Liver (tissue), 9 donors: ENCODE results near the gene HK2. TPM values are rescaled to one million over a fixed set of nuclear protein-coding genes. Genes with fewer than 3 reads are reported as not detected.
"Not testable (repeated sequence)": the region's sequence is repeated elsewhere in the genome, so short reads cannot be mapped to it uniquely, and the experiment has no call there.

Experiments used
- DNase-seq: peaks from one replicate; pipeline ENCODE4 v3.0.0-alpha.2; 2017; ENCODE audit warnings: low spot score
- H3K27ac ChIP-seq, 2 donors: one replicate each; pipeline ENCODE4 v1.7.0; 2013; ENCODE audit warnings: inconsistent platforms in 2 of 2, low read length in 2 of 2, control low read depth in 1 of 2, low read depth in 1 of 2, mild to moderate bottlenecking in 1 of 2
- H3K27me3 ChIP-seq, 4 donors: one replicate each; pipeline versions ENCODE4 v1.6.1 to v1.7.0; 2013; ENCODE audit warnings: low read length in 3 of 4, inconsistent platforms in 1 of 4, mild to moderate bottlenecking in 1 of 4, moderate library complexity in 1 of 4; ENCODE audit not compliant: control insufficient read depth in 4 of 4, insufficient read depth in 4 of 4
- H3K36me3 ChIP-seq, 4 donors: one replicate each; pipeline versions ENCODE4 v1.6.1 to v1.7.0; 2013; ENCODE audit warnings: low read length in 3 of 4, mild to moderate bottlenecking in 3 of 4, low read depth in 1 of 4, moderate library complexity in 1 of 4; ENCODE audit not compliant: control insufficient read depth in 4 of 4, insufficient read depth in 3 of 4
- H3K4me1 ChIP-seq, 4 donors: one replicate each; pipeline versions ENCODE4 v1.6.1 to v1.7.0; 2013; ENCODE audit warnings: low read length in 3 of 4, mild to moderate bottlenecking in 3 of 4, moderate library complexity in 1 of 4; ENCODE audit not compliant: control insufficient read depth in 4 of 4, insufficient read depth in 4 of 4
- H3K4me3 ChIP-seq, 3 donors: one replicate each; pipeline versions ENCODE4 v1.6.1 to v1.7.0; 2013; ENCODE audit warnings: low read length in 3 of 3, control low read depth in 1 of 3, low read depth in 1 of 3, mild to moderate bottlenecking in 1 of 3
- H3K9ac ChIP-seq, 2 donors: one replicate each; pipeline ENCODE4 v1.7.0; 2013; ENCODE audit warnings: low read length in 2 of 2, mild to moderate bottlenecking in 2 of 2, moderate library complexity in 2 of 2, control low read depth in 1 of 2, low read depth in 1 of 2
- H3K9me3 ChIP-seq, 4 donors: one replicate each; pipeline versions ENCODE4 v1.6.1 to v1.7.0; 2013; ENCODE audit warnings: low read length in 3 of 4; ENCODE audit not compliant: control insufficient read depth in 4 of 4
- EGR1 ChIP-seq, 2 donors: IDR thresholded peaks; 2 replicates each; pipeline ENCODE4 v1.6.1; 2016 to 2018; ENCODE audit warnings: antibody characterized with exemption in 2 of 2, low read depth in 2 of 2
- FOXA1 ChIP-seq: IDR thresholded peaks from 2 replicates; pipeline ENCODE4 v1.6.1; 2016; ENCODE audit warnings: antibody characterized with exemption
- GABPA ChIP-seq, 2 donors: IDR thresholded peaks in 1 of 2; conservative IDR thresholded peaks in 1 of 2; 2 replicates each; pipeline ENCODE4 v1.6.1; 2016; ENCODE audit warnings: antibody characterized with exemption in 2 of 2, mild to moderate bottlenecking in 1 of 2, moderate library complexity in 1 of 2
- HNF4G ChIP-seq: IDR thresholded peaks from 2 replicates; pipeline ENCODE4 v1.6.1; 2016; ENCODE audit warnings: antibody characterized with exemption
- JUND ChIP-seq, 2 donors: IDR thresholded peaks; 2 replicates each; pipeline ENCODE4 v1.6.1; 2016; ENCODE audit warnings: antibody characterized with exemption in 2 of 2
- NR2F2 ChIP-seq: IDR thresholded peaks from 2 replicates; pipeline ENCODE4 v1.6.1; 2016; ENCODE audit warnings: antibody characterized with exemption
- RAD21 ChIP-seq, 2 donors: IDR thresholded peaks; 2 replicates each; pipeline ENCODE4 v1.6.1; 2016; ENCODE audit warnings: antibody characterized with exemption in 2 of 2, mild to moderate bottlenecking in 2 of 2
- REST ChIP-seq: IDR thresholded peaks from 2 replicates; pipeline ENCODE4 v1.6.1; 2016; ENCODE audit warnings: antibody characterized with exemption, mild to moderate bottlenecking
- RXRA ChIP-seq, 2 donors: IDR thresholded peaks; 2 replicates each; pipeline ENCODE4 v1.6.1; 2017 to 2018; ENCODE audit warnings: antibody characterized with exemption in 2 of 2, mild to moderate bottlenecking in 1 of 2
- SP1 ChIP-seq: IDR thresholded peaks from 2 replicates; pipeline ENCODE4 v1.6.1; 2018; ENCODE audit warnings: antibody characterized with exemption, mild to moderate bottlenecking
- TAF1 ChIP-seq: conservative IDR thresholded peaks from 2 replicates; pipeline ENCODE4 v1.6.1; 2016; ENCODE audit warnings: antibody characterized with exemption, mild to moderate bottlenecking
- YY1 ChIP-seq: IDR thresholded peaks from 2 replicates; pipeline ENCODE4 v1.6.1; 2016; ENCODE audit warnings: antibody characterized with exemption, mild to moderate bottlenecking
- ZBTB33 ChIP-seq: IDR thresholded peaks from 2 replicates; pipeline ENCODE4 v1.6.1; 2016; ENCODE audit warnings: antibody characterized with exemption
- WGBS: extraction: QIAGEN DNeasy Blood & Tissue Kit; methylation state at CpG from one replicate; pipeline ENCODE4 v1.1.7; 2013; 5-methylcytosine and 5-hydroxymethylcytosine counted together
- polyA plus RNA-seq, 2 donors: library from polyadenylated mRNA; stranded (reverse) in 1 of 2; unstranded in 1 of 2; fragments of 200-250 nt in 1 of 2; fragments of >200 nt in 1 of 2; fragmentation: Nextera tagmentation in 1 of 2; extraction: Ambion mirVana in 1 of 2; gene quantifications; one replicate each; pipeline versions ENCODE4 v1.2.1 to v1.2.3, GENCODE V29; 2013 to 2015
- total RNA-seq, 2 donors: library from RNA; depleted of rRNA; stranded (reverse); fragments of >200 nt; gene quantifications; one replicate each; pipeline ENCODE4 v1.2.3, GENCODE V29; 2014
- TF ChIP-seq, protein P1 (sequence below): IDR thresholded peaks from 2 replicates; pipeline ENCODE4 v1.6.1; 2016; ENCODE audit warnings: antibody characterized with exemption
- TF ChIP-seq, protein P2 (sequence below): fragments of 150-350 bp; IDR thresholded peaks from 2 replicates; pipeline ENCODE4 v1.5.1; 2017; ENCODE audit warnings: improper control_type of control experiment, low read depth, low read length; ENCODE audit not compliant: missing input control
- donor health status: healthy.
- donor health status: healthy.
- donor health status: healthy.
- donor health status: healthy.
- donor health status: healthy.

HK2 gene
- total and polyA plus RNA-seq, 4 donors = 0.21 to 3.5 (median 1.0) TPM

- Histone ChIP-seq H3K9ac (no peak overlapping the region), H3K4me3 (no peak overlapping the region)
- 95% methylated on average over 5 of the region's 5 CpGs for WGBS
Measured at GRCh38 chr2:74906395-74906794, 72.5 kb downstream of the HK2 start.

GRCh38 chr2:74907560-74907959 lies 73.6 kb downstream of the HK2 start:
- 80% methylated on average over 5 of the region's 5 CpGs for WGBS
- not testable (repeated sequence) for H3K27me3 ChIP-seq, H3K4me1 ChIP-seq, H3K36me3 ChIP-seq, H3K4me3 ChIP-seq, DNase-seq, H3K9me3 ChIP-seq, H3K27ac ChIP-seq, H3K9ac ChIP-seq

More at GRCh38 chr2:74906395-74906794, 72.5 kb downstream of the HK2 start:
- no peaks in the 10 kb centered on the region for H3K36me3 ChIP-seq
- H3K9me3 ChIP-seq = no peaks in the 10 kb centered on the region
- peaks cover 0 to 4% (median 1%) of the 10 kb centered on the region in 4 donors for H3K27me3 ChIP-seq
- no peak for DNase-seq
- peaks cover 0 to 1% (median 0%) of the 10 kb centered on the region in 4 donors for H3K4me1 ChIP-seq
- no peak overlapping the region for H3K27ac ChIP-seq
- no peak for TF ChIP-seq ZBTB33
- TF ChIP-seq, protein P1, sequence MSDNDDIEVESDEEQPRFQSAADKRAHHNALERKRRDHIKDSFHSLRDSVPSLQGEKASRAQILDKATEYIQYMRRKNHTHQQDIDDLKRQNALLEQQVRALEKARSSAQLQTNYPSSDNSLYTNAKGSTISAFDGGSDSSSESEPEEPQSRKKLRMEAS = no peak
- TF ChIP-seq RAD21 (IDR thresholded peaks at IDR 0.05) = no peak
- TF ChIP-seq NR2F2 = no peak
- TF ChIP-seq GABPA (IDR thresholded peaks at IDR 0.05 in 1 of 2, conservative IDR thresholded peaks at IDR 0.05 in 1 of 2) = no peak
- TF ChIP-seq, protein P2, sequence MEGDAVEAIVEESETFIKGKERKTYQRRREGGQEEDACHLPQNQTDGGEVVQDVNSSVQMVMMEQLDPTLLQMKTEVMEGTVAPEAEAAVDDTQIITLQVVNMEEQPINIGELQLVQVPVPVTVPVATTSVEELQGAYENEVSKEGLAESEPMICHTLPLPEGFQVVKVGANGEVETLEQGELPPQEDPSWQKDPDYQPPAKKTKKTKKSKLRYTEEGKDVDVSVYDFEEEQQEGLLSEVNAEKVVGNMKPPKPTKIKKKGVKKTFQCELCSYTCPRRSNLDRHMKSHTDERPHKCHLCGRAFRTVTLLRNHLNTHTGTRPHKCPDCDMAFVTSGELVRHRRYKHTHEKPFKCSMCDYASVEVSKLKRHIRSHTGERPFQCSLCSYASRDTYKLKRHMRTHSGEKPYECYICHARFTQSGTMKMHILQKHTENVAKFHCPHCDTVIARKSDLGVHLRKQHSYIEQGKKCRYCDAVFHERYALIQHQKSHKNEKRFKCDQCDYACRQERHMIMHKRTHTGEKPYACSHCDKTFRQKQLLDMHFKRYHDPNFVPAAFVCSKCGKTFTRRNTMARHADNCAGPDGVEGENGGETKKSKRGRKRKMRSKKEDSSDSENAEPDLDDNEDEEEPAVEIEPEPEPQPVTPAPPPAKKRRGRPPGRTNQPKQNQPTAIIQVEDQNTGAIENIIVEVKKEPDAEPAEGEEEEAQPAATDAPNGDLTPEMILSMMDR = no peak
- TF ChIP-seq HNF4G = no peak
- TF ChIP-seq EGR1 (IDR thresholded peaks at IDR 0.05; ENCODE audit: low read depth in 2 of 2) = no peak
- TF ChIP-seq YY1 = no peak
- TF ChIP-seq SP1 = no peak
- TF ChIP-seq FOXA1 = no peak
- no peak for TF ChIP-seq REST
- no peak for TF ChIP-seq TAF1
- no peak for TF ChIP-seq RXRA (IDR thresholded peaks at IDR 0.05)
- TF ChIP-seq JUND (IDR thresholded peaks at IDR 0.05) = no peak
